ENCODE results near the gene RPL6. TPM values are rescaled to one million over a fixed set of nuclear protein-coding genes. Genes with fewer than 3 reads are reported as not detected.

Gene RPL6
- total RNA-seq, 4 donors from 2014 or later: 1,161 to 1,752 (median 1,687) TPM

GRCh38 chr12:112380663-112381405 is 28.6 kb downstream of the RPL6 start:
- H3K27me3 ChIP-seq: no peaks in the 10 kb centered on the region
- H3K27ac ChIP-seq: no peak overlapping the region
- peak overlapping the region; percentile 75 for H3K4me3 ChIP-seq
- WGBS: 65% methylated on average over 23 of the region's 34 CpGs
- TF ChIP-seq EP300 (IDR thresholded peaks at IDR 0.05): no peak
- no peak for TF ChIP-seq POLR2AphosphoS5 (IDR thresholded peaks at IDR 0.05)
- TF ChIP-seq CTCF (IDR thresholded peaks at IDR 0.05): no peak
- TF ChIP-seq POLR2A (IDR thresholded peaks at IDR 0.05): no peak
- H3K36me3 ChIP-seq: no peaks in the 10 kb centered on the region
- no peak for DNase-seq (ENCODE audit: low spot score in 2 of 2)
- H3K9me3 ChIP-seq: no peaks in the 10 kb centered on the region
- peaks cover 18% of the 10 kb centered on the region for H3K4me1 ChIP-seq

- Histone ChIP-seq H3K27ac (no peak overlapping the region), H3K9me3 (no peaks in the 10 kb centered on the region), H3K4me3 (no peak overlapping the region), H3K27me3 (no peaks in the 10 kb centered on the region), H3K4me1 (peaks cover 9% of the 10 kb centered on the region), H3K36me3 (no peaks in the 10 kb centered on the region)
- TF ChIP-seq CTCF (IDR thresholded peaks at IDR 0.05): no peak
- no peak for TF ChIP-seq POLR2A (IDR thresholded peaks at IDR 0.05)
- TF ChIP-seq EP300 (IDR thresholded peaks at IDR 0.05): no peak
- TF ChIP-seq POLR2AphosphoS5 (IDR thresholded peaks at IDR 0.05): no peak
- 78% methylated on average over 5 of the region's 5 CpGs for WGBS
- no peak for DNase-seq (ENCODE audit: low spot score in 2 of 2)
These were observed 34.3 kb downstream of the RPL6 start for GRCh38 chr12:112375105-112375504.

DNA sequence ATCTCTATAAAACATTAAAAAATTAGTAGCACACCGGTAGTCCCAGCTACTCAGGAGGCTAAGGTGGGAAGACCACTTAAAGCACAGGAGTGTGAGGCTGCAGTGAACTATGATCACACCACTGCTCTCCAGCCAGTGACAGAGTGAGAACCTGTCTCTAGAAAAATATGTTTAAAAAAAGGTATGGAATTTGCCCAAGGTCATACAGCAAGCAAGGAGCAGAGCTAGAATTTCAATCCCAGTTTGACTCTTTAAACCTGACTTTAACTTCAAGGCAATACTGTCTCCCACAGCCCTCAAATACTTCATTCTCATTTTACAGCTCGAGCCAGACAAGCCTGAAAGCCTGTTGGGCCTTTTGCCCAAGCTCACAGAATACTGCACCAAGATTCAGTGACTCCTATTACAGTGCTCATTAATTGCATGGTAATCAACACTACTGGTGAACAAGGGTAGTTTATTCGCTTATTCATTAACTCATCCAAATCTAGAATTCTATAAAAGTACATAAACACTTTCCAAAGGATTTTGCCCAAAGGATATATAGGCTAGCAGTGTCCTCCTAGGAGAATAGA is 35.2 kb downstream of the RPL6 start:
- WGBS: 72% methylated on average over 3 of the region's 3 CpGs

GRCh38 chr12:112370868-112371510 is 38.4 kb downstream of the RPL6 start:
- peaks cover 8% of the 10 kb centered on the region for H3K4me1 ChIP-seq
- no peak overlapping the region for H3K27ac ChIP-seq
- no peak for DNase-seq (ENCODE audit: low spot score in 2 of 2)
- no peak overlapping the region for H3K4me3 ChIP-seq
- H3K36me3 ChIP-seq: no peaks in the 10 kb centered on the region
- 69% methylated on average over 8 of the region's 8 CpGs for WGBS
- H3K27me3 ChIP-seq: no peaks in the 10 kb centered on the region
- no peak for TF ChIP-seq EP300 (IDR thresholded peaks at IDR 0.05)
- TF ChIP-seq POLR2AphosphoS5 (IDR thresholded peaks at IDR 0.05): no peak
- TF ChIP-seq CTCF (IDR thresholded peaks at IDR 0.05): no peak
- no peak for TF ChIP-seq POLR2A (IDR thresholded peaks at IDR 0.05)
- H3K9me3 ChIP-seq: no peaks in the 10 kb centered on the region

More for the DNA sequence above, 35.2 kb downstream of the RPL6 start:
- TF ChIP-seq EP300 (IDR thresholded peaks at IDR 0.05): no peak
- no peak for TF ChIP-seq POLR2A (IDR thresholded peaks at IDR 0.05)
- TF ChIP-seq CTCF (IDR thresholded peaks at IDR 0.05): no peak
- no peak for TF ChIP-seq POLR2AphosphoS5 (IDR thresholded peaks at IDR 0.05)
- H3K4me3 ChIP-seq: no peak overlapping the region
- DNase-seq (ENCODE audit: low spot score in 2 of 2): no peak
- no peaks in the 10 kb centered on the region for H3K36me3 ChIP-seq
- H3K27ac ChIP-seq: no peak overlapping the region
- no peaks in the 10 kb centered on the region for H3K27me3 ChIP-seq
- H3K9me3 ChIP-seq: no peaks in the 10 kb centered on the region
- peaks cover 8% of the 10 kb centered on the region for H3K4me1 ChIP-seq

DNA sequence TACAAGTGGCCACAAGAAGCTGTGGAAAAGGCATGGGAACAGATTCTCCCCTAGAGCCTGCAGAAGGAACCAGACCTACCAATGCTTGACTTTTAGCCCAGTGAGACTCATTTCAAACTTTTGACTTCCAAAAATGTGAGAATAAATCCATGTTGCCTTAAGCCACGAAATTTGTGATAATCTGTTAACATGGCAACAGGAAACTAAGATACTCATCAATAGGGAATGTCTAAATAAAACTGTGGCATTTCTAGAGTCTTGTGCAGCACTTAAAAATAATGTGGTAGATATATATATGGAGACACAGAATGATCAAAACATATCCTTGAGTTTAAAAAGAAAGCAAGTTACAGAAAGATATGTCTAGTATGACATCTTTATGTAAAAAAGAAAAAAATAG is 39.2 kb downstream of the RPL6 start:
- Histone ChIP-seq H3K27ac (no peak overlapping the region), H3K9me3 (no peaks in the 10 kb centered on the region), H3K4me1 (peaks cover 8% of the 10 kb centered on the region), H3K36me3 (no peaks in the 10 kb centered on the region), H3K4me3 (no peak overlapping the region), H3K27me3 (no peaks in the 10 kb centered on the region)
- TF ChIP-seq EP300 (IDR thresholded peaks at IDR 0.05): no peak
- no peak for TF ChIP-seq CTCF (IDR thresholded peaks at IDR 0.05)
- no peak for TF ChIP-seq POLR2A (IDR thresholded peaks at IDR 0.05)
- no peak for TF ChIP-seq POLR2AphosphoS5 (IDR thresholded peaks at IDR 0.05)
- 27% methylated on average over 1 of the region's 1 CpG for WGBS
- no peak for DNase-seq (ENCODE audit: low spot score in 2 of 2)

Measured in suprapubic skin (tissue), 4 donors.